GM12874 (cell line): ENCODE data around the gene RALGPS2.

Source experiments
- CTCF ChIP-seq: IDR thresholded peaks from 2 replicates; pipeline ENCODE4 v1.5.1; 2011; ENCODE audit warnings: low read depth, mild to moderate bottlenecking, control low read depth, low read length, moderate library complexity; ENCODE audit not compliant: insufficient read depth

The RALGPS2 gene

GRCh38 chr1:178877896-178878295 lies 152.9 kb downstream of the RALGPS2 start:
- no peak for TF ChIP-seq CTCF

- no peak for TF ChIP-seq CTCF
Observed at GRCh38 chr1:178881950-178882349, 156.9 kb downstream of the RALGPS2 start.

- no peak for TF ChIP-seq CTCF
Observed at GRCh38 chr1:178885869-178886268, 160.8 kb downstream of the RALGPS2 start.

- no peak for TF ChIP-seq CTCF
Observed at GRCh38 chr1:178886551-178886950, 161.5 kb downstream of the RALGPS2 start.

- no peak for TF ChIP-seq CTCF
Observed at GRCh38 chr1:178895928-178896327, 170.9 kb downstream of the RALGPS2 start.

GRCh38 chr1:178898401-178898800 lies 173.4 kb downstream of the RALGPS2 start:
- no peak for TF ChIP-seq CTCF

- TF ChIP-seq CTCF, result no peak
Observed at GRCh38 chr1:178899402-178899801, 174.4 kb downstream of the RALGPS2 start.
